ENCODE results near the gene GFI1B. TPM values are rescaled to one million over a fixed set of nuclear protein-coding genes. Genes with fewer than 3 reads are reported as not detected.
A peak's percentile ranks its signal among the peaks of the same experiment; 100 is the strongest.

GFI1B gene
- total and polyA plus RNA-seq, 2 of the 13 experiments (the other 11 are each of a cell fraction or from before 2014, with no cell fraction given) = 0.15 to 0.51 TPM

DNA sequence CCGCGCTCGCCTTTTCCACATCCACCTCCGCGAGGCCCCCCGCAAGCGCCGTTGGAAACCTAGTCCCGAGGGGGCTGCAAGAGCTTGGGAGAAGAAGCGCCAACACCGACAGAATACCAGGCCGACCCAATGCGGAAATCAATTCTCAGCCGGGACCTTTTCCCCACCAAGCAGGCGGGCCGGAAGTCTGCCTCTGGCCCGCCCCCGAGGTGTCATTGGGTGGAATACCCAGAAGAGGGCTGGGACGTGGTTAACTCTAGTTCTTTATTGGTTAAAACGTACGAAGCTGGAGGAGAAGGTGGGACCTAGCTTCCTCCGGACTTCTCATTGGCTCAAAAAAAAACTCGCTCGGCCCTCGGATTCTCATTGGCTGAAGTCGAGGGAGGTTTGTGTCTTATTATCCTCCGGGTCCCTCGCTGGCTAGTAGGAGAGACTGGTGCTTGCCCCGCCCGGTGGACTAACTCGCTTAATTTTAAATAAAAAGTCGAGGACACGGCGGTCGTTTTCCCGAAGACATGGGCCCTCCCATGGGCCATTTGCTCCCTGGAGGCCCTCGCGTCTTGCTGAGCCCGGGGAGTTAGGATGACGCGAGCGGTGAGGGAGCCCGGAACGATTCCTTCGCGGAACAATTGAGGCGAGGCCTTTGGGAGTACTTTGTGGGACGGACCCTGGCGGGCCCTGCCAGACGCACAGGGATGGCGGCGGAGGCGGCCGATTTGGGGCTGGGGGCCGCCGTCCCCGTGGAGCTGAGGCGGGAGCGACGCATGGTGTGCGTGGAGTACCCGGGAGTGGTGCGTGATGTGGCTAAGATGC is 52.0 kb downstream of the GFI1B start, which contains the start of gene GTF3C5 (continued):
- TF ChIP-seq, protein P1, sequence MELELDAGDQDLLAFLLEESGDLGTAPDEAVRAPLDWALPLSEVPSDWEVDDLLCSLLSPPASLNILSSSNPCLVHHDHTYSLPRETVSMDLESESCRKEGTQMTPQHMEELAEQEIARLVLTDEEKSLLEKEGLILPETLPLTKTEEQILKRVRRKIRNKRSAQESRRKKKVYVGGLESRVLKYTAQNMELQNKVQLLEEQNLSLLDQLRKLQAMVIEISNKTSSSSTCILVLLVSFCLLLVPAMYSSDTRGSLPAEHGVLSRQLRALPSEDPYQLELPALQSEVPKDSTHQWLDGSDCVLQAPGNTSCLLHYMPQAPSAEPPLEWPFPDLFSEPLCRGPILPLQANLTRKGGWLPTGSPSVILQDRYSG (CRISPR knock-in tag; IDR thresholded peaks at IDR 0.05) = no peak
- TF ChIP-seq KMT2A (CRISPR knock-in tag; IDR thresholded peaks at IDR 0.05) (peak; percentile 92), THYN1 (CRISPR knock-in tag; IDR thresholded peaks at IDR 0.05; ENCODE audit: borderline replicate concordance, low read depth) (no peak), ZNF781 (CRISPR knock-in tag; IDR thresholded peaks at IDR 0.05; ENCODE audit: borderline replicate concordance, not compliant biosample characterization) (peak; percentile 79), FLYWCH1 (CRISPR knock-in tag; IDR thresholded peaks at IDR 0.05) (no peak), ZNF776 (CRISPR knock-in tag; IDR thresholded peaks at IDR 0.05) (no peak), ZNF614 (CRISPR knock-in tag; IDR thresholded peaks at IDR 0.05; ENCODE audit: borderline replicate concordance) (peak; percentile 42; the same call in 1 of the 2 replicates), CREM (IDR thresholded peaks at IDR 0.05) (peak; percentile 61), CREM (CRISPR knock-in tag; IDR thresholded peaks at IDR 0.05) (no peak), CAMTA2 (CRISPR knock-in tag; IDR thresholded peaks at IDR 0.05; ENCODE audit: borderline replicate concordance) (no peak), FOSL1 (CRISPR knock-in tag; IDR thresholded peaks at IDR 0.05; ENCODE audit: borderline replicate concordance) (0 out of 2 replicates have a peak, but pooled peaks have one; percentile 26), MZF1 (CRISPR knock-in tag; IDR thresholded peaks at IDR 0.05; ENCODE audit: borderline replicate concordance) (no peak), ZNF878 (CRISPR knock-in tag; IDR thresholded peaks at IDR 0.05) (no peak), ELF1 (CRISPR knock-in tag; IDR thresholded peaks at IDR 0.05) (peak; percentile 89)
- TF ChIP-seq, protein P2, sequence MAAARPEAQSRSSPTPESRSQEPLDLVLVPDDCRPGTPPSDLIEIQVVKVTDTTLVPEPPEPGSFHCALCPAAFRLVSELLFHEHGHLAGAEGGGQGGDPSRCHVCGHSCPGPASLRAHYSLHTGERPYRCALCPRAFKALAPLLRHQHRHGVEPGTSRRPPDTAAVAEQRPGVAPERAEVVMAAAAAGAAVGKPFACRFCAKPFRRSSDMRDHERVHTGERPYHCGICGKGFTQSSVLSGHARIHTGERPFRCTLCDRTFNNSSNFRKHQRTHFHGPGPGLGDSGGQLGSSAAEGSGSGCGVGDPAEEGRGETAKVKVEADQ (CRISPR knock-in tag; IDR thresholded peaks at IDR 0.05; ENCODE audit: borderline replicate concordance) = peak; percentile 89
- TF ChIP-seq, protein P3, sequence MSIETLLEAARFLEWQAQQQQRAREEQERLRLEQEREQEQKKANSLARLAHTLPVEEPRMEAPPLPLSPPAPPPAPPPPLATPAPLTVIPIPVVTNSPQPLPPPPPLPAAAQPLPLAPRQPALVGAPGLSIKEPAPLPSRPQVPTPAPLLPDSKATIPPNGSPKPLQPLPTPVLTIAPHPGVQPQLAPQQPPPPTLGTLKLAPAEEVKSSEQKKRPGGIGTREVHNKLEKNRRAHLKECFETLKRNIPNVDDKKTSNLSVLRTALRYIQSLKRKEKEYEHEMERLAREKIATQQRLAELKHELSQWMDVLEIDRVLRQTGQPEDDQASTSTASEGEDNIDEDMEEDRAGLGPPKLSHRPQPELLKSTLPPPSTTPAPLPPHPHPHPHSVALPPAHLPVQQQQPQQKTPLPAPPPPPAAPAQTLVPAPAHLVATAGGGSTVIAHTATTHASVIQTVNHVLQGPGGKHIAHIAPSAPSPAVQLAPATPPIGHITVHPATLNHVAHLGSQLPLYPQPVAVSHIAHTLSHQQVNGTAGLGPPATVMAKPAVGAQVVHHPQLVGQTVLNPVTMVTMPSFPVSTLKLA (IDR thresholded peaks at IDR 0.05) = no peak
- TF ChIP-seq, protein P4, sequence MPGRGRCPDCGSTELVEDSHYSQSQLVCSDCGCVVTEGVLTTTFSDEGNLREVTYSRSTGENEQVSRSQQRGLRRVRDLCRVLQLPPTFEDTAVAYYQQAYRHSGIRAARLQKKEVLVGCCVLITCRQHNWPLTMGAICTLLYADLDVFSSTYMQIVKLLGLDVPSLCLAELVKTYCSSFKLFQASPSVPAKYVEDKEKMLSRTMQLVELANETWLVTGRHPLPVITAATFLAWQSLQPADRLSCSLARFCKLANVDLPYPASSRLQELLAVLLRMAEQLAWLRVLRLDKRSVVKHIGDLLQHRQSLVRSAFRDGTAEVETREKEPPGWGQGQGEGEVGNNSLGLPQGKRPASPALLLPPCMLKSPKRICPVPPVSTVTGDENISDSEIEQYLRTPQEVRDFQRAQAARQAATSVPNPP (CRISPR knock-in tag; IDR thresholded peaks at IDR 0.05) = 0 out of 2 replicates have a peak, but pooled peaks have one; percentile 58
- TF ChIP-seq, protein P5, sequence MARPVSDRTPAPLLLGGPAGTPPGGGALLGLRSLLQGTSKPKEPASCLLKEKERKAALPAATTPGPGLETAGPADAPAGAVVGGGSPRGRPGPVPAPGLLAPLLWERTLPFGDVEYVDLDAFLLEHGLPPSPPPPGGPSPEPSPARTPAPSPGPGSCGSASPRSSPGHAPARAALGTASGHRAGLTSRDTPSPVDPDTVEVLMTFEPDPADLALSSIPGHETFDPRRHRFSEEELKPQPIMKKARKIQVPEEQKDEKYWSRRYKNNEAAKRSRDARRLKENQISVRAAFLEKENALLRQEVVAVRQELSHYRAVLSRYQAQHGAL (CRISPR knock-in tag; IDR thresholded peaks at IDR 0.05; ENCODE audit: not compliant biosample characterization) = no peak
- TF ChIP-seq, protein P6, sequence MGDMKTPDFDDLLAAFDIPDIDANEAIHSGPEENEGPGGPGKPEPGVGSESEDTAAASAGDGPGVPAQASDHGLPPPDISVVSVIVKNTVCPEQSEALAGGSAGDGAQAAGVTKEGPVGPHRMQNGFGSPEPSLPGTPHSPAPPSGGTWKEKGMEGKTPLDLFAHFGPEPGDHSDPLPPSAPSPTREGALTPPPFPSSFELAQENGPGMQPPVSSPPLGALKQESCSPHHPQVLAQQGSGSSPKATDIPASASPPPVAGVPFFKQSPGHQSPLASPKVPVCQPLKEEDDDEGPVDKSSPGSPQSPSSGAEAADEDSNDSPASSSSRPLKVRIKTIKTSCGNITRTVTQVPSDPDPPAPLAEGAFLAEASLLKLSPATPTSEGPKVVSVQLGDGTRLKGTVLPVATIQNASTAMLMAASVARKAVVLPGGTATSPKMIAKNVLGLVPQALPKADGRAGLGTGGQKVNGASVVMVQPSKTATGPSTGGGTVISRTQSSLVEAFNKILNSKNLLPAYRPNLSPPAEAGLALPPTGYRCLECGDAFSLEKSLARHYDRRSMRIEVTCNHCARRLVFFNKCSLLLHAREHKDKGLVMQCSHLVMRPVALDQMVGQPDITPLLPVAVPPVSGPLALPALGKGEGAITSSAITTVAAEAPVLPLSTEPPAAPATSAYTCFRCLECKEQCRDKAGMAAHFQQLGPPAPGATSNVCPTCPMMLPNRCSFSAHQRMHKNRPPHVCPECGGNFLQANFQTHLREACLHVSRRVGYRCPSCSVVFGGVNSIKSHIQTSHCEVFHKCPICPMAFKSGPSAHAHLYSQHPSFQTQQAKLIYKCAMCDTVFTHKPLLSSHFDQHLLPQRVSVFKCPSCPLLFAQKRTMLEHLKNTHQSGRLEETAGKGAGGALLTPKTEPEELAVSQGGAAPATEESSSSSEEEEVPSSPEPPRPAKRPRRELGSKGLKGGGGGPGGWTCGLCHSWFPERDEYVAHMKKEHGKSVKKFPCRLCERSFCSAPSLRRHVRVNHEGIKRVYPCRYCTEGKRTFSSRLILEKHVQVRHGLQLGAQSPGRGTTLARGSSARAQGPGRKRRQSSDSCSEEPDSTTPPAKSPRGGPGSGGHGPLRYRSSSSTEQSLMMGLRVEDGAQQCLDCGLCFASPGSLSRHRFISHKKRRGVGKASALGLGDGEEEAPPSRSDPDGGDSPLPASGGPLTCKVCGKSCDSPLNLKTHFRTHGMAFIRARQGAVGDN (CRISPR knock-in tag; IDR thresholded peaks at IDR 0.05) = peak; percentile 81

Measured in HepG2 (cell line).